Activated T-helper 1 cell treated with anti-CD3 and anti-CD28 coated beads, Interleukin-2, amount 50 U/mL, for 16 hours (primary cell): Measurements from ENCODE around the gene PRDX5.
A peak's percentile ranks its signal among the peaks of the same experiment; 100 is the strongest.

Experiments
- DNase-seq, 2 donors: peaks; one replicate each; pipeline ENCODE4 v3.0.0-alpha.2; 2020; ENCODE audit warnings: low read depth in 1 of 2, low spot score in 1 of 2

Gene PRDX5

DNA sequence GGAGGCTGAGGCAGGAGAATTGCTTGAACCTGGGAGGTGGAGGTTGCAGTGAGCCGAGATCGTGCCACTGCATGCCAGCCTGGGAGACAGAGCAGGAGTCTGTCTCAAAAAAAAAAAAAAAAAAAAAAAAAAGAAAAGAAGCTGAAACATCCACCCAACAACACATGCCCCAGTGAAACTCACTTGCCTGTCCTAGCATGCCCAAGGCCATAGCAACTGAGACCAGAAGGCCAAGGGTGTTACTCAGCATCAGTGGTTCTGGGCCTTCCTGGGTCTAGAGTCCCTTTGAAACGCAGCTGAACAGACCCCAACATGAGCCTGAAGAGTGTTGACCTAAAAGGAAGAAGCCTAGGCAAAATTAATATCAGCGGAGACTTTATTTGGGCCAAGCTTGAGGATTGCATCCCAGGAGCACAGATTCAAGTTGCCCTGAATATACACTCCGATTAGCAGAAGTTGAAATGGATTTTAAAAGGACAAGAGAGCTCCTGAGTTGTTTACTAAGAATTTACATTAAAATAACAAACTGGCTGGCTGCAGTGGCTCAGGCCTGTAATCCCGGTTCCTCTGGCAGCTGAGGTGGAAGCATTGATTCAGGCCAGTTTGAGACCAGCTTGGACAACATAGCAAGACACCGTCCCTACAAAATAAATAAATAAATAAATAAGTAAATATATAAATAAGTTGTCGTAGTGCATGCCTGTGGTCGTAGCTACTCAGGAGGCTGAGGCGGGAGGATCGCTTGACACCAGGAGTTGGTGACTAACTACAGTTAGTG is 7.0 kb downstream of the PRDX5 start:
- DNase-seq, result no peak

DNA sequence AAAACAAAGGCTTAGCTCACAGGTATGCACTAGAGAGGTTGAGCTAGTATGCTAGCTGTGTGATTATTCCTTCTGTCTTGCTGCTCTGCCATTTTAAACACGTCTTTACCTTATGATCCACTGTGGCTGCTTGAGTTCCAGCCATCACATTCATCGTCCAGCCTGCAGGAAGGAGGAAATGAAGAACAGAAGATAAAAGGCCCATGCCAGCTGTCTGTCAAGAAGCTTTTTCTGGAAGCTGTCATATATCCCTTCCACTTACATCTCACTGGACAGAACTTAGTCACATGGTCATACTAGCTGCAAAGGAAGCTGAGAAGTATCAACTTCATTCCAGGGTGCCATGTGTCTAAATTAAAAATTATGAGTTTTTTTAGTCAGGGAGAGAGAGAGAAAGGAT is 9.5 kb downstream of the PRDX5 start:
- no peak for DNase-seq

DNA sequence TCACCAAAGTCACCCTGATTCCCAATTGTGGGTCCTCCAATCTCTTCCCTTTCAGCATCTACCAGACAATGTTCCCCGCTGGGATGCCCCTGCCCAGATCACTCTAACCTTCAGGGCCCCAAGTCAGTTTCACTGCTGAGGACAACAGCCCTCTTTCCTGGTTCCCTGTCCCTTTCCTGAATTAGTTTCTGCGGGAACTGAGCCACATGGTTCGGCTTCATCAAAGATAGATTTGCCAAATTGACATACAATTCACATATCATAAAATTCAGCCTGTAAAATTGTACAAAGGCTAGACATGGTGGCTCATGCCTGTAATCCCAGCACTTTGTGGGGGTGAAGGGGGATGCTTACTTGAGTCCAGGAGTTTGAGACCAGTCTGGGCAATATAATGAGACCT is 10.1 kb downstream of the PRDX5 start:
- no peak for DNase-seq

DNA sequence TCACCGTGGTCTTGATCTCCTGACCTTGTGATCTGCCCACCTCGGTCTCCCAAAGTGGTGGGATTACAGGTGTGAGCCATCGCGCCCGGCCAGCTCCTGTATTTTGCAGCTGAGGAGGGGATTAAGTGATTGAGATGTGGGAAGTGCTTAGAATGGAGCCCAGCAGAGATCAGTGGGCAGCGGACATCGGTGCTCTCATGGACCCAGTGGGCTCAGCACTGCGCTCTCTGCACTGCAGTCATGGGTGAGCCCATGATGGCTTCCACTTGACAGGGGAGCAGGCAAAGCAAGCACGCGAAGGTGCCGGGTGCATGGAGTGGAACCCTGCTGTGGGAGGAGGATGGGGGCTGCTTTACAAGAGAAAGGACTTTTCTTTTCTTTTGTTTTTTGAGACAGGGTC is 13.0 kb downstream of the PRDX5 start:
- DNase-seq, result no peak

DNA sequence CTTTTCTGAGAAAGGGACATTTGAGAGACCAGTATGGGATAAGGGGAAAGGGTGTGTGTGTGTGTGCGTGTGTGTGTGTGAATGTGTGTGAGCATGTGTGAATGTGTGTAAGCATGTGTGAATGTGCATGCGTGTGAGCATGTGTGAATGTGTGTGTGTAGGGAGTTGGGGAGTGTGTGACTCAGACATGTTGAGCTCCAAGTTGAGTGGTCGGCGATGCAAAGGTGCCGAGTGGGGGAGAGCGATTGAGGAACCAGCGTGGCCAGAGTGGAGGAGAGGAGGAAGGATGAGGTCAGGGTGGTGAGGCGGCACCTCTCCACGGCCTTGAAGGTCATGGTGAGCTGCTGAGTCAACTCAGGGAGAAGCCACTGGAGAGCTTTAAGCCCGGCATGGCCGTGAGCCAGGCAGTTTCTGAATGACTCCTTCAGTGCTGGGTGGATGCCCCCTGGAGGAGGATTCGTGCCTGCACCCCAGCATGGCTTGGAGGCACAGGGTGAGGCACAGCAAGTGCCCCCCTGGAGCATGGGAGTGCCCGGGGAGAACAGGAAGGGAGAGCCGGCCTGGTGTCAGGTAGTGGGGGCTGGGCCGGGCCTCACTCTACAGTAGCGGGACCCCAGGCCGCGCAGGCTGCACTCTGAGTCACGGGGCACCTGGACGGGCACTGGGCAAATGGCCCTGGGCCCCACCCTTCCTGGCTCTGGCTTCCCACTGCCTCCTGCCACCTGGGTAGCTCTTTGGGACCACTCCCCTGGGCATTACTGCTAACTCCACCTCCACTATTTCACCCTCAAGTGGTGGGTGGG is 13.8 kb downstream of the PRDX5 start:
- DNase-seq, result peak; percentile 29 to 45

DNA sequence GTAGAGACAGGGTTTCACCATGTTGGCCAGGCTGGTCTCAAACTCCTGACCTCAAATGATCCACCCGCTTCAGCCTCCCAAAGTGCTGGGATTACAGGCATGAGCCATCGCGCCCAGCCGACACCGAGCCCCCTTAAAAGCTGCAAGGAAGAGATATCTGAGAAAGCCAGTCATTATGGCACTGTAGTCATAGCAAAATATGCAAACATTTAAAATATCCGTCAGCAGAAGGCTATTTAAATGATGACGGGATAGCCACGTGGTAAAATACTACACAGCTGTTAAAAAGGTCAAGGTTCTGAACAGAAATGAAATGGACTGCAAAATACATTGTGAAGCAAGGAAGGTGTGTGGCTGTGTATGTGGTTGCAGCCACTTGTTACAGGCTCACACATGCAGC is 15.6 kb downstream of the PRDX5 start:
- DNase-seq, result no peak

DNA sequence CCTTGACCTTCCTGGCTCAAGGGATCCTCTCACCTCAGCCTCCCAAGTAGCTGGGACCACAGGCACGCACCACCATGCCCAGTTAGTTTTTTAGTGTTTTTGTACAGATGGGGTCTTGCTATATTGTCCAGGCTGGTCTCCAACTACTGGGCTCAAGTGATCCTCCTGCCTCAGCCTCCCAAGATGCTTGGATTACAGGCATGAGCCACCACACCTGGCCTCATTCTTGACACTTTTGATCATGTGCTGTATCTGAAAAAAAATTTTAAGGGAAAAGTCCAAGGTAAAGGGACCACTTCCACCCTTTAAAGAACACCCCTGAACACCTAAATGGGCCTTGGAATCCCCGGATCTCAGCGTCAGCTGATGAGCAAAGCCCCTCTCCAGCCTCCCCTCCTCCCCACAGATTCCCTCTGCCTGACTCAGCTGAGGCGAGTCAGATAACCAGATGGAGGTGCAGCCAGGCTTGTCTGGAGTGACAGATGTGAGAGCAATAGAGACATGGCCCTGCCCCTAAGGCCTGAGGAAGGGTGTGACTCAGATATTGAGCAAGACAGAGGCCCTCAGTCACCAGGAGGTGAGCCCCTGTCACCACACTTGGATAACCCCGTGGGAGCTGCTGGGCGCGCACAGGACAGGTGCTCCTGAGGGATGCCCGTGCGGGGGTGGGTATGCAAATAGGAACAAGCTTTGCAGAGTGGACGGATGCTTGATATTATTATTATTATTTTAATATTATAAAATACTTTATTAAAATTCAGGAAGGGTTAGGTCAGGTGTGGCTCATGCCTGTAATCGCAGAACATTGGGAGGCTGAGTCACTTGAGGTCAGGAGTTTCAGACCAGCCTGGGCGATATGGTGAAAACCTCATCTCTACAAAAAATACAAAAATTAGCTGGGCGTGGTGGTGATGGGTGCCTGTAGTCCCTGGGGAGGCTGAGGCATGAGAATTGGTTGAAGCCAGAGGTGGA is 17.1 kb downstream of the PRDX5 start:
- no peak for DNase-seq

DNA sequence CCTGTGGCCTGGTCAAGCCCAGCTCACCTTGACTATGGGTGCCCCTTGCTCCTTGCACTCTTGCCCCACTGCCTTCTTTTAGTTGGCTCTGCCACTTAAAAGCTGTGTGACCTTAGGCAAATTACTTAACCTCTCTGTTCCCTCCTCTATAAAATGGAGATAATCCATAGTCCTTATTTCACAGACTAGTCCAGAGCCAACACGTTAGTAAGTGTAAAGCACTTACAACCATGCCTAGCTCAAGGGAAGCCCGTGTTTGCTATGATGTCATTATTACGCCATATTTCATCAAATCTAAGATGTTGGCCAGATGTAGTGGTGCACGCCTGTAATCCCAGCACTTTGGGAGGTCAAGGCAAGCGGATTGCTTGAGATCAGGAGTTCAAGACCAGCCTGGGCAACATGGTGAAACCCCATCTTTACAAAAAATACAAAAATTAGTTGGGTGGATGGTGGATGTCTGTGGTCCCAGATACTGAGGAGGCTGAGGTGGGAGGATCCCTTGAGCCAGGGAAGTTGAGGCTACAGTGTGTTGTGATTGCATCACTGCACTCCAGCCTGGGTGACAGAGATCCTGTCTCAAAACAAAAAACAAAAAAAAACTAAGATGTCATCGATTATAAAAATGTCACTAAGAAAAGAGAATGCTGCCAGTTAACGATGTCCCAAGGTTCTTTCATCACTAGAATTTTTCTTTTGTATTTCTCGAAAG is 19.8 kb downstream of the PRDX5 start:
- DNase-seq, result no peak

DNA sequence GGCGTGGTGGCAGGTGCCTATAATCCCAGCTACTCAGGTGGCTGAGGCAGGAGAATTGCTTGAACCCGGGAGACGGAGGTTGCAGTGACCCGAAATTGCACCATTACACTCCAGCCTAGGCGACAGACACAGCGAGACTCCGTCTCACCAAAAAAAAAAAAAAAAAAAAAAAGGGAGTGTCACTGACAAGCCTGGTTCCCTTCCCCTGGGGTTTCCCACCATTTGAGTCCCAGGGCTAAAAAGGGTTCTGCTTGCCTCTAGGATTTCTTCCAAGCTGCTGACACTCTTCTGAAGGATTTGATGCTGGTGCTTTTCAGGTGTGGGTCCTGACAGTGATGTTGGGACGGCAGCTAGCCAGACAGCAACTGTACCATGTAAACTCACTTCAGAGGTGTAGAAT is 20.8 kb downstream of the PRDX5 start:
- DNase-seq, result no peak

DNA sequence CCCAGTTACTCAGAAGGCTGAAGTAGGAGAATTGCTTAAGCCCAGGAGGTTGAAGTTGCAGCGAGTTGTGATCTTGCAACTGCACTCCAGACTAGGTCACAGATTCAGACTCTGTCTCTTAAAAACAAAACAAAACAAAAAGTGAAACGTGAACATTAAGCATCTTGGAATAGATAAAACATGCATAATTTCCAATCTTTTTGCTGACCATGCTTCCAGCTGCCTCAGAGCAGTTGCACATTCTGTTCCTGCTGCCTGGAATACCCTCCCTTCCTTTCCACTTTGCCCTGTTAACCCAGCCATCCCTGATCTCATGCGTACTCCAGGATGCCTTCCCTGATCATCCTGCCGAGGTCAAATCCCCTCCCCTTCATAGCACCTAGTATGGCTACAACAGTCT is 21.4 kb downstream of the PRDX5 start:
- DNase-seq, result no peak

DNA sequence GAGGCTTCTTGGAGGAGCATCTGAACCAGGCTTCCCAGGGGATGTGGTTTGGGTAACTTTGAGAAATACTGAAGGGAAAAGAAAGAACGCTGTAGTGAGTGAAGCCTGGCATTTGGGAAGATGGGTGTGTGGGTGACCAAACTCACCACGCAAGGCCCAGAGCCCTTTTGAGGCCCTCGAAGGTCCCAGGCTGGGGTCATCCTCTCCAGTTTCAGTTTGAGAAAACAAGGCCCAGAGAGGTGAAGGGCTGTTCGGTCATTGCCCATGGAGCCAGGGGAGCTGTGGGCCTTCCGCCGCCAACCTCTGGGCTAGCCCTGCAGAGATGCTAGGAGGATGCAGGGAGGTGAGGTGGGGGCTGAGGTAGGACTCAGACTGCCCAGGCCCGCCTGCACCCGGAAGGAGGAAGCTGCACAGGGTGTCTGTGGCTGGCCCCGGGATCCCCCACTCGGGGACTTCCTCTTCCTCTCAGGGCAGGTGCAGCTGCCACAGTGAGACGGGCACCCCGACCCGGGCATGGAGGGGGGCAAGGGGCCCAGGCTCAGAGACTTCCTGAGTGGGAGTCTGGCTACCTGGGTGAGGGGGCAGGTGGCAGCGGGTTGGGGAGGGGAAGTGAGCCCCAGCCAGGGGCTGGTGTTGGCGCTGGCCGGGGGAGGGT is 22.0 kb downstream of the PRDX5 start, which contains the start of gene CCDC88B:
CCDC88B (plus strand) TSS at position 451 of the 655 bp plus-strand sequence; CDS start at position 514, 63 bp downstream.
- peak; percentile 71 to 79 for DNase-seq

DNA sequence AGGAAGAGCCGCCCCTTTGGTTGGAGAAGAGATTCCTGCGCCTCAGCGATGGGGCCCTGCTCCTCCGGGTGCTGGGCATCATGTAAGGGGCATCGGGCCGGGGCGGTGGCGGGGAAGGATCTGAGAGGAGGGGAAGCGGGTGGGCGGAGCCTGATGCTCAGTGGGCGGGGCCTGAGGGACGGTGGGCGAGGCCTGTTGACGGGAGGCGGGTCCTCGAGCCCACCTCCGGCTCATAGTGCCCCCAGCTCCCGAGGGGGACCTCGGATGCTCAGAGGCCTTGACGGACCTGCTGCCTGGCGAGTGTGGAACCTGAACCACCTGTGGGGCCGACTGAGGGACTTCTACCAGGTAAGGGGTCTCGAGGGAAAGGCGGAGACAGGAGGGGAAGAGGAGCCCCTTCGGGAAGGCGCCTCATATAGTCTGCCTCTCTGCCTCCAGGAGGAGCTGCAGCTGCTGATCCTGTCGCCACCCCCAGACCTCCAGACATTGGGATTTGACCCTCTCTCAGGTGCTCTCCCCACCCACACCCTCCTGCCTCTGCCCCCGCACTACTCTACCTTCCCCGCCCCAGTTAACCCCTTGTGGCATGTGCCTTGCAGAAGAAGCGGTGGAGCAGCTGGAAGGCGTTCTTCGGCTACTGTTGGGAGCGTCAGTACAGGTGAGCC is 22.9 kb downstream of the PRDX5 start:
- DNase-seq, result peak; percentile 54 to 65

DNA sequence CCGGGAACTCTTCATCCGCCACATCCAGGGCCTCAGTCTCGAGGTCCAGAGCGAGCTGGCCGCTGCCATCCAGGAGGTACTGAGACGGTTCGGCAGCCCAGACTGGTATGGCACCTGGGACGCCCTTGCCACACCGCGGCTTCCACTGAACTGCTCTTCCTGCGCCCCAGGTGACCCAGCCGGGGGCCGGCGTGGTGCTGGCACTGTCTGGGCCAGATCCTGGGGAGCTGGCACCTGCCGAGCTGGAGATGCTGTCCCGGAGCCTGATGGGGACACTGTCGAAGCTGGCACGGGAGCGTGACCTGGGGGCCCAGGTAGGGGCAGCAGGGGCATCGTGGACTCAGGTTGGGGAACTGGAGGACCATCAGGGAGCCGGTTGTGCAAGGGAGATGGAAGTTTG is 23.5 kb downstream of the PRDX5 start:
- DNase-seq, result no peak

DNA sequence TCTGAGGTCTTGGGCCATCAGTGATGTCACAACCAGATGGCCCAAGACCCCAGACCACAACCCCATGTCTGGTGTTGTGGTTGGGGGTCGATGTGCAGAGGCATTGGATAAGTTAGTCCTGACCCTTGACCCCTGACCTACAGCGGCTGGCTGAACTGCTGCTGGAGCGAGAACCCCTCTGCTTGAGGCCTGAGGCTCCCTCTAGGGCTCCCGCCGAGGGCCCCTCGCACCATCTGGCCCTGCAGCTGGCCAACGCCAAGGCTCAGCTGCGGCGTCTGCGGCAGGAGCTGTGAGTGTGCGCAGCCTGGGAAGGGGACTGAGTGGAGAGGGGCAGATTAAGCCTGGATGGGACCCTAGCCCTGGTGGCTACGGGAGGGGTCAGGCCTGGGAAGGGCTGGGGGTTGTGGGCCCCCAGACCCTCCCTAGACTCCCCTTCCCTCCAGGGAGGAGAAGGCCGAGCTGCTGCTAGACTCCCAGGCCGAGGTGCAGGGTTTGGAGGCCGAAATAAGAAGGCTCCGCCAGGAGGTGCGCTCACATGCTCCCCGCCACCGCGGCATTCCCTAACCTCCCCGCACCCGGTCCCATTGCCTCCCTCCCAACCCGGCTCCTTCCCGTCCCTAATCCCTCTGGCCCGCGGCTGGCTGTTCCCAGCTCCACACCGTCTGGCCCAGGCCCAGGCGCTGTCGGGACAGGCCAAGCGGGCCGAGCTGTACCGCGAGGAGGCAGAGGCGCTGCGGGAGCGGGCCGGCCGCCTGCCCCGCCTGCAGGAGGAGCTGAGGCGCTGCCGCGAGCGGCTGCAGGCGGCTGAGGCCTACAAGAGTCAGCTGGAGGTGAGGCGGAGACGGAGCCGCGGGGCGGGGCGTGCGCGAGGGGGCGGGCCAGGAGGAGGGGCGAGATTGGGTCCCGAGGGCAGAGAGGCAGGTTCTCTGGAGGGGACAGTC is 24.2 kb downstream of the PRDX5 start:
- DNase-seq, result peak; percentile 78 to 81

DNA sequence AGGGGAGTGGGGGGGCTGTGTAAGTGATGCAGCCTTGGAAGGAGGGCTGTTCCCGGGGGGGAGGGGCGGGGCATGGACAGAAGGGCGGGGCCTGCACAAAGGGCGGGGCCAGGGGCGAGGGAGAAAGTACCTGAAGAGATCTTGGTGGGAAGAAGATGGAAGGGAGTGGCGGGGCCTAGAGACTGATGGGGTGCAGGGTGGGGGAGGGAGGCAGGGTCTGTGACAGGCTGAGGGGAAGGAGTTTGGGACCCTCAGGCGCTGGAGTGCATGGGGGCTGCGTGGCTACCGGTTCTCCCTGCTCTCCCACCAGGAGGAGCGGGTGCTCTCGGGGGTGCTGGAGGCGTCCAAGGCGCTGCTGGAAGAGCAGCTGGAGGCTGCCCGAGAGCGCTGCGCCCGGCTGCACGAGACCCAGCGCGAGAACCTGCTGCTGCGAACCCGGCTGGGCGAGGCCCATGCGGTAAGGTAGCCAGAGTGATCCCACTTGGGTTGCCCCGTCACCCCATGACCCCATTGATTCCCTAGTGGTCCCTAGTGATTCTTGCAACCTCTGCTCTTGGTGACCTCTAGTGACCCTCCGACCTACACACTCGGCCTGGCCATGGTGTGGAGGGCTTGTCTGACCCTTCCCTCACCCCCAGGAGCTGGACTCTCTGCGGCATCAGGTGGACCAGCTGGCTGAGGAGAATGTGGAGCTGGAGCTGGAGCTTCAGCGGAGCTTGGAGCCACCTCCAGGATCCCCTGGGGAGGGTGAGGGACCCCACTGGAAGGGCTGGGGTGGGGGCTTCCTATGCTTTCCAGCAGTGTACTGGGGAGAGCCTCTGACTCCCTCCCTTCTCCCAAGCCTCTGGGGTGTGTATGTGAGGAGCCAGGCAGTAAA is 25.2 kb downstream of the PRDX5 start:
- DNase-seq, result no peak

DNA sequence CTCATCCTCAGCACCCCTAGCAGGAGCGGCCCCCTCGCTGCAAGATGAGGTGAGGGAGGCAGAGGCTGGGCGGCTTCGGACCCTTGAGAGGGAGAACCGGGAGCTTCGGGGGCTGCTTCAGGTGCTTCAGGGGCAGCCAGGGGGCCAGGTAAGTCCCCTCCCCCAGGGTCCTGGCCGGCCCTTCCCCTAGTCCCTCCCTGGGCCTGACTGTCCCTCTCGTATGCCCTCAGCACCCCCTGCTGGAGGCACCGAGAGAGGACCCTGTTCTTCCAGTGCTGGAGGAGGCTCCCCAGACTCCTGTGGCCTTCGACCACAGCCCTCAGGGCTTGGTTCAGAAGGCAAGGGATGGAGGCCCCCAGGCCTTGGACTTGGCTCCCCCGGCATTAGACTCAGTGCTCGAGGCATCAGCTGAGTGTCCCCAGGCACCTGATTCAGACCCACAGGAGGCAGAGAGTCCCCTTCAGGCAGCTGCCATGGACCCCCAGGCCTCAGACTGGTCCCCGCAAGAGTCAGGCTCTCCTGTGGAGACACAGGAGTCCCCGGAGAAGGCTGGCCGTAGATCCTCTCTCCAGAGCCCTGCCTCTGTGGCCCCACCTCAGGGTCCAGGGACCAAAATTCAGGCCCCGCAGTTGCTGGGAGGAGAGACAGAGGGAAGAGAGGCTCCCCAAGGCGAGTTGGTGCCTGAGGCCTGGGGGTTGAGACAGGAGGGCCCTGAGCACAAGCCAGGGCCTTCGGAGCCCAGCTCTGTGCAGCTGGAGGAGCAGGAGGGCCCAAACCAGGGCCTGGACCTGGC is 26.0 kb downstream of the PRDX5 start:
- DNase-seq, result no peak

DNA sequence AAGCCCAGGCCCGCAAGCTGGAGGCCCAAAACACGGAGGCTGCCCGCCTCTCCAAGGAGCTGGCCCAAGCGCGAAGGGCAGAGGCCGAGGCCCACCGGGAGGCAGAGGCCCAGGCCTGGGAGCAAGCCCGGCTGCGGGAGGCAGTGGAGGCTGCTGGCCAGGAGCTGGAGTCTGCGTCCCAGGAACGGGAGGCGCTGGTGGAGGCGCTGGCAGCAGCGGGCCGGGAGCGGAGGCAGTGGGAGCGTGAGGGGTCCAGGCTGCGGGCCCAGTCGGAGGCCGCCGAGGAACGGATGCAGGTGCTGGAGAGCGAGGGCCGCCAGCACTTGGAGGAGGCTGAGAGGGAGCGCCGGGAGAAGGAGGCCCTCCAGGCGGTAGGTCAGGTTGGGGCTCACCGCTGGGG is 26.9 kb downstream of the PRDX5 start:
- no peak for DNase-seq
